BJ (cell line): ENCODE results near the gene MTG2. TPM values are rescaled to one million over a fixed set of nuclear protein-coding genes. Genes with fewer than 3 reads are reported as not detected.

Experiments
- CTCF ChIA-PET: fragments of 350-600 bp; formaldehyde crosslinking; extraction: SDS; loops from one replicate; lab custom pipeline; 2021; ENCODE audit warnings: antibody characterized with exemption, inconsistent platforms; lab: Yijun Ruan, JAX
- POLR2A ChIA-PET: fragments of 300-600 bp; sonication (Branson Sonifier 250); formaldehyde crosslinking; extraction: SDS; loops from one replicate; lab custom pipeline; 2021; ENCODE audit warnings: antibody characterized with exemption; lab: Charles Lee
- DNase-seq: peaks from one replicate; pipeline ENCODE4 v3.0.0-alpha.2; 2011; ENCODE audit warnings: low read depth
- H3K27me3 ChIP-seq: 2 replicates; pipeline ENCODE4 v1.6.0; 2011; ENCODE audit warnings: low read length; ENCODE audit not compliant: control insufficient read depth, insufficient read depth
- H3K36me3 ChIP-seq: 2 replicates; pipeline ENCODE4 v1.5.1; 2011; ENCODE audit warnings: low read length; ENCODE audit not compliant: control insufficient read depth, insufficient read depth
- H3K4me3 ChIP-seq: 2 replicates; pipeline ENCODE4 v1.5.1; 2011; ENCODE audit warnings: low read depth, mild to moderate bottlenecking, control low read depth, low read length
- polyA plus RNA-seq: library from polyadenylated mRNA; depleted of rRNA; stranded (reverse); fragments of >200 nt; gene quantifications from 2 replicates; pipeline ENCODE4 v1.2.3, GENCODE V29; 2011
- TF ChIP-seq, protein P1 (sequence below): IDR thresholded peaks from 2 replicates; pipeline ENCODE4 v1.5.1; 2011; ENCODE audit warnings: low read depth, mild to moderate bottlenecking, control low read depth, inconsistent platforms, low read length, moderate library complexity; ENCODE audit not compliant: insufficient read depth

MTG2 gene
- polyA plus RNA-seq, 1 experiment: 19.3 TPM

DNA sequence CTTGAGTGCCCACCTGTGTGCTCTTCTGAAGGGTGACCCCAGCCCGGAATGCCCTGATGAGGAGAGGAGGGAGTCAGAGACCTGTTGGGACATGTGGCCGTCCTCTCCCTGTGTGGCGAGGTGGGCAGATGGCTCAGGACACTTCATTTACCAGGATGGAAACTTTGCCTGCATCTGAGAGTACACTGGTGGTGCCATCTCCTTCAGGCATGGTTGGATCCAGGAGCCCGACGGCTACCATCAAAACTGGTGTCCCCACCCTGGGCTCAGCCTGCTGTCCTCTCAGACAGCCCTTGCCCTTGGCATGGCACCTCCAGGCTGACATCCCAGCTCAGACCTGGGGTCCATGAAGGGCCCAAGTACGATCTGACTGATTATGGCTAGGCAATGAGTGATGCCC, 48.5 kb downstream of the MTG2 start:
- H3K4me3 ChIP-seq: no peak overlapping the region
- H3K27me3 ChIP-seq: peaks cover 5% of the 10 kb centered on the region
- no peak for DNase-seq
- CTCF ChIA-PET: no interaction called here
- H3K36me3 ChIP-seq: no peaks in the 10 kb centered on the region
- TF ChIP-seq, protein P1, sequence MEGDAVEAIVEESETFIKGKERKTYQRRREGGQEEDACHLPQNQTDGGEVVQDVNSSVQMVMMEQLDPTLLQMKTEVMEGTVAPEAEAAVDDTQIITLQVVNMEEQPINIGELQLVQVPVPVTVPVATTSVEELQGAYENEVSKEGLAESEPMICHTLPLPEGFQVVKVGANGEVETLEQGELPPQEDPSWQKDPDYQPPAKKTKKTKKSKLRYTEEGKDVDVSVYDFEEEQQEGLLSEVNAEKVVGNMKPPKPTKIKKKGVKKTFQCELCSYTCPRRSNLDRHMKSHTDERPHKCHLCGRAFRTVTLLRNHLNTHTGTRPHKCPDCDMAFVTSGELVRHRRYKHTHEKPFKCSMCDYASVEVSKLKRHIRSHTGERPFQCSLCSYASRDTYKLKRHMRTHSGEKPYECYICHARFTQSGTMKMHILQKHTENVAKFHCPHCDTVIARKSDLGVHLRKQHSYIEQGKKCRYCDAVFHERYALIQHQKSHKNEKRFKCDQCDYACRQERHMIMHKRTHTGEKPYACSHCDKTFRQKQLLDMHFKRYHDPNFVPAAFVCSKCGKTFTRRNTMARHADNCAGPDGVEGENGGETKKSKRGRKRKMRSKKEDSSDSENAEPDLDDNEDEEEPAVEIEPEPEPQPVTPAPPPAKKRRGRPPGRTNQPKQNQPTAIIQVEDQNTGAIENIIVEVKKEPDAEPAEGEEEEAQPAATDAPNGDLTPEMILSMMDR: no peak
- POLR2A ChIA-PET: no interaction called here

DNA sequence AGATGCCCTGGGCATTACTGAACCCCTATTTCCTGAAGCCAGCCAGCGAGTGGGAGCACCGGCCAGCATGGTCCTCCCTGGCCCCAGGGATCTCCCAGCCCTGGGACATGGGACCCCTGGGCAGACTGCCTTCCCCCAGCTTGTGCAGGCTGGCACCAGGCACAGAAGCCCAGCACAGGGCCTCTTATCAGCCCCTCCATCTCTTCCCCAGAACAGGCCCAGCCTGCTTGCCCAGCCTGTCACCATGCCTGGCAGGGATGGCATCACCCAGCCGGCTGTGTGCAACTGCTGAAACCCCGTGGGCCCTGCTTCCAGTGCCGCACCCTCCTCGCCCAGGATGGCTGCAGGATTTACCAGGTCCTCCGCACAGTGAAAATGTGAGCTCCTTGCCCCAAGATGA, 49.4 kb downstream of the MTG2 start:
- peaks cover 1% of the 10 kb centered on the region for H3K27me3 ChIP-seq
- ChIA-PET CTCF (no interaction called here), POLR2A (no interaction called here)
- TF ChIP-seq, protein P1: no peak
- H3K4me3 ChIP-seq: no peak overlapping the region
- DNase-seq: no peak
- H3K36me3 ChIP-seq: no peaks in the 10 kb centered on the region

DNA sequence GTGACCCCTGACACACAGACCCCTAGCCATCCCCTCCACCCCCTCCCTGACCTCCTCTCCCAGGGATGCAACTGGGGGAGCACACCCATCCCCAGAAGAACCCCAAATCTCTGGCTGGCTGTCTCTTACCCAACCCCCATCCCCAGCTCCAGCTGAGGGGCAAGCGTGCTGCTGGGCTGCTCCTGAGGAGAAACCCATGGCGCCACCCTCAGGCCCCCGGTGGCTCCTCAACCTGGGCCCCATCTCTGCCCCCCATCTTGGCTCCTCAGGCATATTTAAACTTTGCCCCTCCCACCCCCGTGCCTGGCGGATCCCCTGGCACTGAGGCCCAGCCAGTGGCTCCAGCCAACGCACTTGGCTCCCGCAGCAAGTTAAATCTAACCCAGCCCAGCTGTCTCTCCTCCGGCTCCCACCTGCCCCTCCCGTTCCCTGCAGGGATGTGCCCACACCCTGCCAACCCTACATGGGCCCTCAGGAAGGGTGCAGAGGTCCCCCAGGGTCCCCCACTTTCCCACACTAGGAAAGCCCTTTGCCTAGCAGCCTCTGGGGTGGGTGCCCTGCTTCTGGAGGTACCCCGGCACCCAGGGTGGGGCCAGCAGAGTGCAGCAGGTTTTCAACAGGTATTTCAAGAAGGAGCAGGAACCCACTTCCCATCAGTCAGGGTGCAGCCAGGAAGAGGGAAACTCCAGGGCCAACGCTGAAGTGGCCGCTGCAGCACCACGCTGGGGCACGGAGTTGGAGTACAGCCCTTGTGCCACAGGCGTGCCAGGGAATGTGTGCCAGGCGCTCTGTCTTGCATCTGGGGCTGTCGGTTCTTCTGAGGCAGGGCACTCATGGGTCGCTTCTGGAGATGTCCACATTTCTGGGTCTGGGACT, 50.2 kb downstream of the MTG2 start:
- Histone ChIP-seq H3K36me3 (no peaks in the 10 kb centered on the region), H3K27me3 (no peaks in the 10 kb centered on the region; the same call in 1 of the 2 replicates), H3K4me3 (no peak overlapping the region)
- DNase-seq: no peak
- TF ChIP-seq, protein P1: no peak
- POLR2A ChIA-PET: no interaction called here
- CTCF ChIA-PET: no interaction called here

DNA sequence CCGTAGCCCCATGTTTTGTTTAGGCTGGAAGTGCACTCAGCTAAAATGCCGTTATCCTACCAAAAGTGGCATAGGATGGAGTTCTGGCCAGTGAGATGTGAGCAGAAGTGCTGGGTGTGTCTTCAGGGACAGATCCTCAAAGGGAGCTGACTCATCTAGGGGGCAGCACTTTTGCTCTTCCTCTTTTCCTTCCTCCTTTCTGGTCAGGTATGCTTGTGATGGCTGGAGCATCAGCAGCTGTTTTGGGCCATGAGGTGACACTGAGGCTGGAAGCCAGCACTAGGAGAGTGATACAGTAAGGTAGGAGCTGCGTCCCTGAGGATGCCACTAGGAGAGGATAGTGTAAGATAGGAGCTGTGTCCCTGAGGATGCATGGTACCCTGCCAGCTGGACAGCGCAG, 50.9 kb downstream of the MTG2 start:
- DNase-seq: no peak
- no peak overlapping the region for H3K4me3 ChIP-seq
- no peaks in the 10 kb centered on the region for H3K36me3 ChIP-seq
- POLR2A ChIA-PET: no interaction called here
- no peaks in the 10 kb centered on the region; the same call in 1 of the 2 replicates for H3K27me3 ChIP-seq
- CTCF ChIA-PET: no interaction called here
- TF ChIP-seq, protein P1: no peak

DNA sequence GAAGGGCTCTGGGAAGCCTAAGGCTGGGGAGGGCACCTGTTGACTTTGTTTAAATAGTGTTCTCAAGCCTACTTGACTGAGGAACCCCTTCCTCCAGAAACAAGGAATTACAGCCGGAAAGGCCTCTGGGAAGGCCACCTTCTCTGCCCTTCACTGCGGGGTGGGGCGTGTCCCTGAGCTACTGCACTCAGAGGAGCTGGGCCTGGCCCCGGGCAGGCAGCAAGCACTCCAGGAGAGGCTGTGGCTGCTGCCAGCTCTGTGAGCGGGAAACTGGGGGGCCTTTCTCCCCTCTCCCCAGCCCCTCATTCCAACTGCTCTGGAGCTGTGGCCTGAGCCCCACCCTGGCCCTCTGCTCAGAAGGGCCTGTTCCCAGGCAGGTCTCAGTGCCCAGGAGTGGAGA, 51.5 kb downstream of the MTG2 start:
- H3K36me3 ChIP-seq: no peaks in the 10 kb centered on the region
- CTCF ChIA-PET: no interaction called here
- TF ChIP-seq, protein P1: no peak
- H3K4me3 ChIP-seq: no peak overlapping the region
- no peaks in the 10 kb centered on the region; the same call in 1 of the 2 replicates for H3K27me3 ChIP-seq
- no peak for DNase-seq
- POLR2A ChIA-PET: no interaction called here
